IMR-90 (cell line): ENCODE data around the gene MALT1.

Source experiments
- CTCF ChIP-seq: conservative IDR thresholded peaks from 2 replicates; pipeline ENCODE4 v1.5.1; 2012; ENCODE audit warnings: mild to moderate bottlenecking, low read depth, low read length, improper control_type of control experiment
- USF2 ChIP-seq: fragments of 150-350 bp; IDR thresholded peaks from 2 replicates; pipeline ENCODE4 v1.6.1; 2017; ENCODE audit warnings: mild to moderate bottlenecking, antibody characterized with exemption, low read length, low read depth

DNA sequence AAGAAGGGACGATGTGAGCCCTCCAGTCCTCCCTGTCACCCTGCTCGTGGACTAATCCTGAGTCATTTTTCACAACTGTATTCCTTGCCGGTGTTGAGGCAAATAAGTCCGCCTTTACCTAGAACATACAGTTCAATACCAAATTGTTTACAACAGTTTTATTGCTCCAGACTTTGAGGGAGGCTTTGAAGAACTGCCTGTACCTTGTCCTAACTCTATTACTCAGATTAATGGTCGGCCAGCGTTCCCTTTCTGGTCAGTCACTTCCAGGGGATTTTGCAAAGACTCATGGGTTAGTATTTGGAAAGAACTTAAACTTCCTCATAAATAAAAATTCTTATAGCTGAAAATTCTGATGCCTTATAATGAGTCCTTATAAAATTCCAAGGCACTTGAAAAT, 108.3 kb downstream of the MALT1 start:
- TF ChIP-seq CTCF (no peak), USF2 (no peak)
